Heart right ventricle (tissue), 16 donors: ENCODE measurements around the gene CIAO2B. TPM values are rescaled to one million over a fixed set of nuclear protein-coding genes. Genes with fewer than 3 reads are reported as not detected.

ENCODE experiments used
- ATAC-seq, 8 donors: fragments of 200-7000 bp; cut with Tn5 transposase; one replicate each; pipeline ENCODE4 v1.9.1; 2020; ENCODE audit warnings: mild to moderate bottlenecking in 8 of 8, moderate library complexity in 8 of 8, moderate number of reproducible peaks in 1 of 8
- DNase-seq, 2 donors: peaks; one replicate each; pipeline ENCODE4 v3.0.0-alpha.2; 2020
- H3K27ac ChIP-seq, 10 donors: fragments of 200-600 bp; sonication (generic) in 2 of 10; one replicate each; pipeline versions ENCODE4 v1.5.0 to v1.8.0; 2020 to 2022; ENCODE audit warnings: mild to moderate bottlenecking in 3 of 10
- H3K27me3 ChIP-seq, 7 donors: fragments of 200-600 bp; one replicate each; pipeline ENCODE4 v1.8.0; 2021 to 2022; ENCODE audit warnings: mild to moderate bottlenecking in 2 of 7
- H3K36me3 ChIP-seq, 9 donors: fragments of 200-600 bp; sonication (generic) in 1 of 9; one replicate each; pipeline versions ENCODE4 v1.5.0 to v1.8.0; 2020 to 2022; ENCODE audit warnings: mild to moderate bottlenecking in 2 of 9
- H3K4me1 ChIP-seq, 9 donors: fragments of 200-600 bp; sonication (generic) in 1 of 9; one replicate each; pipeline versions ENCODE4 v1.5.0 to v1.8.0; 2020 to 2022; ENCODE audit warnings: mild to moderate bottlenecking in 4 of 9
- H3K4me3 ChIP-seq, 10 donors: fragments of 200-600 bp; sonication (generic) in 2 of 10; one replicate each; pipeline versions ENCODE4 v1.5.0 to v1.8.0; 2020 to 2022; ENCODE audit warnings: mild to moderate bottlenecking in 7 of 10, moderate library complexity in 2 of 10
- H3K9me3 ChIP-seq, 11 donors: fragments of 200-600 bp in 10 of 11; sonication (generic) in 2 of 11; one replicate each; pipeline versions ENCODE4 v1.5.0 to v1.8.0; 2013 to 2022; ENCODE audit warnings: mild to moderate bottlenecking in 2 of 11, control low read depth in 1 of 11, moderate library complexity in 1 of 11
- WGBS, 2 donors: extraction: QIAGEN DNeasy Blood & Tissue Kit; methylation state at CpG; one replicate each; pipeline ENCODE4 v1.1.7; 2013; ENCODE audit warnings: inconsistent platforms in 1 of 2; 5-methylcytosine and 5-hydroxymethylcytosine counted together
- intact Hi-C, 10 donors: fragments of 100-400 bp; cut with DNase I; formaldehyde crosslinking; loops; one replicate each; pipeline versions ENCODE4 v1.11.1 to v1.14.2; 2022
- polyA plus RNA-seq, 2 donors: library from polyadenylated mRNA; stranded (reverse); fragments of 200-250 nt; gene quantifications; one replicate each; pipeline ENCODE4 v1.2.3, GENCODE V29; 2013
- total RNA-seq, 10 donors: library from RNA; stranded (reverse); fragmentation: NEBNext Ultra II Directional in 3 of 10; extraction: Animal tissue kit (Norgen Biotek cat#: 25700) in 3 of 10; gene quantifications; one replicate each; pipeline versions ENCODE4 v1.2.1 to v1.2.4, GENCODE V29; 2021 to 2023
- TF ChIP-seq, protein P1 (sequence below), 9 donors: fragments of 200-600 bp; sonication (generic) in 2 of 9; IDR thresholded peaks; one replicate each; pipeline versions ENCODE4 v1.5.0 to v1.8.0; 2021 to 2022; ENCODE audit warnings: antibody characterized with exemption in 9 of 9, mild to moderate bottlenecking in 5 of 9, moderate library complexity in 1 of 9
- donor health status: Arrhythmogenic right ventricular cardiomyopathy.
- donor health status: ischemic (EF 13 %, LVEDD 7.1; RV severe dilation, severe dysfunction).
- donor health status: healthy with polysubstance abuse.
- donor health status: DM: no; HTN: yes; CAD: no.
- donor health status: DM: no; HTN: no; CAD: no.
- donor health status: ischemic (EF 25% LVEDD 6.9; RV normal size, moderate dysfunction).
- donor health status: ischemic (EF 25% LVEDD 5.7; RV mildly dilated, moderate dysfunction).
- donor health status: healthy.
- donor health status: DM: yes; HTN: yes; CAD: no.
- donor health status: Ischemic cardiomyopathy.
- donor health status: ischemic (EF 35%, LVEDD 5.7; RV mildly dilated, moderate dysfunction).
- donor health status: nonischemic (EF 11% LVEDD 7.7; RV severe dilation, severe dysfunction).
- donor health status: DM: yes; HTN: yes; CAD: no.
- donor health status: PGD.
- donor health status: ischemic (EF 29% LVEDD 5.4; RV normal size, mild dysfunction).
- donor health status: nonischemic (EF 23%, LVEDD 6.1; RV moderate dilation, normal function).

The CIAO2B gene
- total and polyA plus RNA-seq, 12 donors: 103 to 743 (median 115) TPM

DNA sequence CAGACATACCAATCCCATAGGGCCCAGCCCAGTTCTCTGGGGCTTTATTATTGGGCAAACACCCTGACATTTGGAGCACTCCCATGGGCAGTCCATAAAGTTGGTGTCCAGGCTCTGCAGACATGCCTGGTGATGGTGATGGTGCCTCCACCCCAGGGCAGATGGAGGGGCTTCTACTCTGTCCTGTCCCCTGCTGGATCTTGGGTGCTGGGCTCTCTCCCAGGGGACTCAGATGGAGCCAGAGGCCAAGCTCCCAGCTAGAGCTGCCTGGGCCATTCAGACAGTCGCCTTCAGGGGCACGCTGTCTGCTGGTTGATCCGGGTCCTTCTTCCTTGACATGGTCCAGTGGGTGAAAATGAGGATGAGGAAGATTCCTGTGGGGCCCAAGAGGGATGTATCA, 26.1 kb downstream of the CIAO2B start:
- peaks cover 14 to 58% (median 32%) of the 10 kb centered on the region in 9 donors for H3K4me1 ChIP-seq
- H3K36me3 ChIP-seq: no peaks in the 10 kb centered on the region
- H3K27ac ChIP-seq: peak overlapping the region in 4 of 10 donors; percentile 92 to 99 (median 96)
- TF ChIP-seq, protein P1, sequence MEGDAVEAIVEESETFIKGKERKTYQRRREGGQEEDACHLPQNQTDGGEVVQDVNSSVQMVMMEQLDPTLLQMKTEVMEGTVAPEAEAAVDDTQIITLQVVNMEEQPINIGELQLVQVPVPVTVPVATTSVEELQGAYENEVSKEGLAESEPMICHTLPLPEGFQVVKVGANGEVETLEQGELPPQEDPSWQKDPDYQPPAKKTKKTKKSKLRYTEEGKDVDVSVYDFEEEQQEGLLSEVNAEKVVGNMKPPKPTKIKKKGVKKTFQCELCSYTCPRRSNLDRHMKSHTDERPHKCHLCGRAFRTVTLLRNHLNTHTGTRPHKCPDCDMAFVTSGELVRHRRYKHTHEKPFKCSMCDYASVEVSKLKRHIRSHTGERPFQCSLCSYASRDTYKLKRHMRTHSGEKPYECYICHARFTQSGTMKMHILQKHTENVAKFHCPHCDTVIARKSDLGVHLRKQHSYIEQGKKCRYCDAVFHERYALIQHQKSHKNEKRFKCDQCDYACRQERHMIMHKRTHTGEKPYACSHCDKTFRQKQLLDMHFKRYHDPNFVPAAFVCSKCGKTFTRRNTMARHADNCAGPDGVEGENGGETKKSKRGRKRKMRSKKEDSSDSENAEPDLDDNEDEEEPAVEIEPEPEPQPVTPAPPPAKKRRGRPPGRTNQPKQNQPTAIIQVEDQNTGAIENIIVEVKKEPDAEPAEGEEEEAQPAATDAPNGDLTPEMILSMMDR (IDR thresholded peaks at IDR 0.05): no peak
- no peak for DNase-seq
- no peak for ATAC-seq
- intact Hi-C loops: no loop called here
- WGBS, 2 donors: 88 to 93% methylated on average over 3 of the region's 3 CpGs
- no peaks in the 10 kb centered on the region for H3K9me3 ChIP-seq
- no peaks in the 10 kb centered on the region for H3K27me3 ChIP-seq
- no peak overlapping the region for H3K4me3 ChIP-seq

DNA sequence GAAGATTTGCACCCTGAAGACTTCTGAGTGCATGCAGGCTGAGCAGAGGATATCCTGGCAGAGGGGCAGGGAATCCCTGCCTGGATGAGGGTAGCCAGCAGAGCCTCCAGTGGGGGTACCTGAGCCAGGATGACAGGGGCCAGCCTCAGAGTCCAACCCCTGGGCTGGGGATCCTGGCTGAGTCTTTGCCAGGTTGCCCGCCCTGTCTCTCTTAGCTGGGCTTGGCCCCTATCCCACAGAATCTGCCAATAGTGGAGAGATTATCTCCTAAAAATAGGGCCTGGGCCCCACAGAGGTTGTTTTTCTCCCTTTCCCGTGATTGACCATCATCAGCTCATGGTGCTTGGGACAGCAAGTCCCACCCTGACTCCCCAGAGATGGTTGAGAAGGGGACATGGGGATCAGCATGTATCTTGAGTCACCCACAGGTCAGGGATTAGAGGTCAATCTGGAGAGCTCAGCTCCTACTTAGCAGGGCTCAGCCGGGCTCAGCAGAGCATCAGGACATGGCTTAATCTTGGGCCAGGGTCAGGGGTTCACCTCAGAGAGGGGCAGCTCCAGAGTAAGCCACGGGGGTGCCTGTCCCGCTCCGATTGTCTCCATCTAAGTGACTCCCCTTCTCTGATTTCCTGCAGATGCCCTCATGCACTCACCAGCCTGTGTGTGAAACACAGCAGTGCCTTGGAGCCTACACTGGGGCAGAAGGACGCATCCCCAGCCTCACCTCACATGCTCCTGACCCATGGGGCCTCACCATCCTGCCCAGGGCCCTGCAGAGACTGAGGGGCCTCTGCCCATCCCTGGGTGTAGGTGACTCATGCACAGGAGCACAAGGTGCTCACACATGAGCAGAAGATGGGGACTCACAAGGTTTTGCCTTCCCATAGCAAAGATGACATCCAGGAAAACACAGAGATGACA, 27.0 kb downstream of the CIAO2B start:
- 36 to 42% methylated on average over 7 of the region's 7 CpGs for WGBS, 2 donors
- ATAC-seq (peak in 3 of 8 donors; percentile 3 to 14 (median 3)), DNase-seq (peak in 1 of 2 donors; percentile 32)
- H3K27me3 ChIP-seq: no peaks in the 10 kb centered on the region
- no peak overlapping the region for H3K4me3 ChIP-seq
- peak overlapping the region; percentile 26 to 99 (median 95) for H3K27ac ChIP-seq
- TF ChIP-seq, protein P1 (IDR thresholded peaks at IDR 0.05): no peak
- no peaks in the 10 kb centered on the region for H3K9me3 ChIP-seq
- no peaks in the 10 kb centered on the region for H3K36me3 ChIP-seq
- intact Hi-C loops: loop anchor here in 1 of 10 donors (1.0 kb wide), 1 partner anchor 14 kb away; no protein-coding TSS in a partner anchor
- peaks cover 14 to 66% (median 35%) of the 10 kb centered on the region in 9 donors for H3K4me1 ChIP-seq

DNA sequence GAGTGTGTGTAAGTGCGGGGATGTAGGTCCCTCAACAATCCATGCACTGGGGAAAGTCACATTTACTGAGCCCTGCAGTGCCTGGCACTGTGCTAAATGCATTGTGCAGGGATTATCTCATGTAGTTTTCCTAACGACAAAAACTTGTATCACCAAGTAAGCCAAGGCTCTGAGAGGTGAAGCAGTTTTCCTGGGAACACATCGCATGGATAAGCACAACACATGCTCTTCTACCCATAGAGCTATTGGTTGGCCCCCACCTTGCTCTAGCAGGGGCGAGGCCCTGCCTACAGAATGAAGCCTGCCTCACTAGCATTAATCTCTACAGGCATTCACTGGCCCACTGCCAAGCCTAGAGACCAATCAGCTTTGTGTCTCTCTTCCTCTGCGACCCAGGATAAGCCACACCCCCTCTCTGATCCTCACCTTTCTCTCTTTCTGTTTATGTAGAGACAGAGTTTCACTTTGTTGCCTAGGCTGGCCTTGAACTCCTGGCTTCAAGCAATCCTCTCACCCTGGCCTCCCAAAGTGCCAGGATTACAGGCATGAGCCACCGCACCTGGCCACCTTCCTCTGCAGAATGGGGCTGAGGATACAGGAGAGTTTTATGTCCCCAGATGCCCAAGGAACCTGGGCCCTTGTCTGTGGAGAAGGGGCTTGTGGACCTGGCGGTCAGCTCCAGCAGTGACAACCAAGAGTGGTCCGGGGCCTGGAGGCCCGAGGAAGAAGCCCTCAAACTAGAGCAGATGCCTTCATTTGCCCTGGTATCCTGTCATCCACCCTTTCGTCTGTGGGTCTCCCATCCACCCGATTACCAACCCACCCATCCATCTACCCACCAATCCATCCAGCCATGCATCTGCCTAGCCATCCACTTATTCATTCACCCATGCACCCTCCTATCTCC, 28.3 kb downstream of the CIAO2B start:
- ATAC-seq (peak; percentile 1 to 51 (median 32)), DNase-seq (peak; percentile 62 to 88)
- peak overlapping the region; percentile 76 to 99 (median 95) for H3K27ac ChIP-seq
- intact Hi-C loops: loop anchor here in 2 of 10 donors (1.0 kb wide), 2 partner anchors 15 to 19 kb away; partner anchors contain the start of gene RRAD (in 1 of the 2)
- H3K4me3 ChIP-seq: peak overlapping the region in 4 of 10 donors; percentile 32 to 49 (median 42)
- H3K9me3 ChIP-seq: no peaks in the 10 kb centered on the region
- peaks cover 17 to 78% (median 44%) of the 10 kb centered on the region in 9 donors for H3K4me1 ChIP-seq
- TF ChIP-seq, protein P1 (IDR thresholded peaks at IDR 0.05): no peak
- 55 to 62% methylated on average over 11 of the region's 11 CpGs for WGBS, 2 donors
- no peaks in the 10 kb centered on the region for H3K27me3 ChIP-seq
- no peaks in the 10 kb centered on the region for H3K36me3 ChIP-seq
